Esophagus muscularis mucosa (tissue), 4 donors: Measurements from ENCODE around the gene POTEH.
"Not testable (repeated sequence)": the region's sequence is repeated elsewhere in the genome, so short reads cannot be mapped to it uniquely, and the experiment has no call there.

Experiments
- CTCF ChIP-seq, 3 experiments: fragments of 200-600 bp in 2 of 3; fragments of 450-650 bp in 1 of 3; sonication (generic) in 2 of 3; IDR thresholded peaks; one replicate each; pipeline ENCODE4 v1.5.1; 2017 to 2019; ENCODE audit warnings: antibody characterized with exemption in 3 of 3, mild to moderate bottlenecking in 2 of 3, moderate library complexity in 1 of 3
- EP300 ChIP-seq: sonication (generic); formaldehyde crosslinking; IDR thresholded peaks from one replicate; pipeline ENCODE4 v1.6.1; 2017; ENCODE audit warnings: antibody characterized with exemption
- POLR2A ChIP-seq: fragments of 450-650 bp; IDR thresholded peaks from one replicate; pipeline ENCODE4 v1.6.1; 2017; ENCODE audit warnings: antibody characterized with exemption, moderate library complexity, mild to moderate bottlenecking, low read depth
- POLR2AphosphoS5 ChIP-seq, 2 donors: sonication (generic); formaldehyde crosslinking; IDR thresholded peaks; one replicate each; pipeline ENCODE4 v1.6.1; 2017; ENCODE audit warnings: antibody characterized with exemption in 2 of 2

GRCh38 chr22:15661102-15661501 lies 28.7 kb upstream of the POTEH start:
- TF ChIP-seq CTCF (IDR thresholded peaks at IDR 0.05); POLR2A; EP300; POLR2AphosphoS5 (IDR thresholded peaks at IDR 0.05): not testable (repeated sequence)
